HCT116 (cell line): ENCODE results near the gene TAP1. TPM values are rescaled to one million over a fixed set of nuclear protein-coding genes. Genes with fewer than 3 reads are reported as not detected.

Source experiments
- ATAC-seq: fragments of 200-7000 bp; cut with Tn5 transposase; 2 replicates; pipeline ENCODE4 v1.9.1; 2020; ENCODE audit warnings: mild to moderate bottlenecking, moderate library complexity
- BruUV-seq: library from RNA; stranded (reverse); fragments of 400-500 nt; replicated peaks from 2 replicates; lab custom pipeline; 2021; lab: Mats Ljungman, UMichigan
- CTCF ChIA-PET: fragments of 300-600 bp; sonication (Branson Sonifier 250); formaldehyde crosslinking; loops from one replicate; lab custom pipeline; 2021; ENCODE audit warnings: antibody characterized with exemption; lab: Charles Lee
- POLR2A ChIA-PET: fragments of 300-600, 350-600 bp; sonication (Branson Sonifier 250); formaldehyde crosslinking; loops from one replicate; lab custom pipeline; 2021; ENCODE audit warnings: antibody characterized with exemption; lab: Charles Lee
- RAD21 ChIA-PET, 2 experiments: fragments of 300-600 bp; sonication (Branson Sonifier 250); formaldehyde crosslinking; loops; one replicate each; lab custom pipeline; 2023; ENCODE audit warnings: low total read pairs in 2 of 2; ENCODE audit not compliant: uncharacterized antibody in 2 of 2, unreplicated experiment in 2 of 2, low non-redundant PET in 1 of 2; lab: Charles Lee
- DNase-seq: peaks from one replicate; pipeline ENCODE4 v3.0.0-alpha.2; 2010; ENCODE audit warnings: low read depth, low spot score
- H2AFZ ChIP-seq: fragments of 200-600 bp; shearing (Covaris generic), sonication (generic); 2 replicates; pipeline ENCODE4 v1.6.1; 2017; ENCODE audit warnings: low read depth, mixed run types, mixed read lengths, antibody characterized with exemption, low read length; ENCODE audit not compliant: poor library complexity, severe bottlenecking
- H3K27ac ChIP-seq: 2 replicates; pipeline ENCODE4 v1.5.1; 2012; ENCODE audit warnings: low read depth, low read length
- H3K27me3 ChIP-seq: fragments of 200-600 bp; sonication (generic); 2 replicates; pipeline ENCODE4 v1.6.1; 2016; ENCODE audit warnings: mixed run types, low read length, mixed read lengths; ENCODE audit not compliant: insufficient read depth
- H3K36me3 ChIP-seq, 2 experiments: fragments of 200-500 bp in 1 of 2; fragments of 200-600 bp in 1 of 2; sonication (Bioruptor generic) in 1 of 2; sonication (generic) in 1 of 2; 2 replicates each; pipeline versions ENCODE4 v1.5.1 to v1.6.1; 2014 to 2016; ENCODE audit warnings: low read length in 2 of 2, inconsistent platforms in 1 of 2, mixed read lengths in 1 of 2, mixed run types in 1 of 2; ENCODE audit not compliant: insufficient read depth in 2 of 2, control insufficient read depth in 1 of 2
- H3K4me1 ChIP-seq, 2 experiments: fragments of 200-600 bp in 1 of 2; sonication (generic) in 1 of 2; 2 replicates each; pipeline versions ENCODE4 v1.5.1 to v1.6.1; 2012 to 2017; ENCODE audit warnings: low read length in 2 of 2, inconsistent platforms in 1 of 2, mild to moderate bottlenecking in 1 of 2, mixed read lengths in 1 of 2, mixed run types in 1 of 2, moderate library complexity in 1 of 2; ENCODE audit not compliant: insufficient read depth in 2 of 2, control insufficient read depth in 1 of 2
- H3K4me2 ChIP-seq: fragments of 200-600 bp; sonication (generic); 2 replicates; pipeline ENCODE4 v1.6.1; 2017; ENCODE audit warnings: mixed run types, low read length, mixed read lengths
- H3K4me3 ChIP-seq, 2 experiments: fragments of 200-600 bp in 1 of 2; sonication (generic) in 1 of 2; replicated peaks in 1 of 2; 2 replicates each; pipeline ENCODE4 v1.5.1; 2011 to 2016; ENCODE audit warnings: low read length in 2 of 2, control low read depth in 1 of 2, low read depth in 1 of 2, mild to moderate bottlenecking in 1 of 2, mixed read lengths in 1 of 2, mixed run types in 1 of 2
- H3K79me2 ChIP-seq: fragments of 200-600 bp; sonication (generic); 2 replicates; pipeline ENCODE4 v1.6.1; 2017; ENCODE audit warnings: mild to moderate bottlenecking, mixed run types, low read length, moderate library complexity, mixed read lengths; ENCODE audit not compliant: insufficient read depth
- H3K9ac ChIP-seq: fragments of 200-600 bp; sonication (generic); 2 replicates; pipeline ENCODE4 v1.6.1; 2016; ENCODE audit warnings: low read length, mixed read lengths
- H3K9me2 ChIP-seq: fragments of 200-600 bp; sonication (generic), shearing (Covaris generic); 2 replicates; pipeline ENCODE4 v1.6.1; 2017; ENCODE audit warnings: mixed run types, mild to moderate bottlenecking, moderate library complexity; ENCODE audit not compliant: insufficient read depth
- H3K9me3 ChIP-seq, 2 experiments: fragments of 200-500 bp in 1 of 2; fragments of 200-600 bp in 1 of 2; sonication (Bioruptor generic) in 1 of 2; sonication (generic) in 1 of 2; 2 replicates each; pipeline ENCODE4 v1.6.1; 2014 to 2017; ENCODE audit warnings: low read length in 2 of 2, mixed read lengths in 2 of 2, inconsistent platforms in 1 of 2, low read depth in 1 of 2, mild to moderate bottlenecking in 1 of 2, mixed run types in 1 of 2, moderate library complexity in 1 of 2; ENCODE audit not compliant: control insufficient read depth in 1 of 2, insufficient read depth in 1 of 2
- H4K20me1 ChIP-seq: fragments of 200-600 bp; sonication (generic), shearing (Covaris generic); 2 replicates; pipeline ENCODE4 v1.6.1; 2017; ENCODE audit warnings: mixed run types, mild to moderate bottlenecking, moderate library complexity; ENCODE audit not compliant: insufficient read depth
- FOSL1 ChIP-seq: IDR thresholded peaks from 2 replicates; pipeline ENCODE4 v1.6.1; 2012; ENCODE audit warnings: low read depth
- JUND ChIP-seq: IDR thresholded peaks from 2 replicates; pipeline ENCODE4 v1.6.1; 2012
- RAD21 ChIP-seq: IDR thresholded peaks from 2 replicates; pipeline ENCODE4 v1.6.1; 2012; ENCODE audit warnings: low read depth, mild to moderate bottlenecking
- TCF7L2 ChIP-seq: IDR thresholded peaks from 2 replicates; pipeline ENCODE4 v1.7.0; 2011; ENCODE audit warnings: borderline replicate concordance, inconsistent platforms; ENCODE audit not compliant: insufficient read depth, insufficient read length; ENCODE audit errors: extremely low read depth
- intact Hi-C: fragments of 100-400 bp; cut with micrococcal nuclease; formaldehyde crosslinking; loops from 2 replicates; pipeline ENCODE4 v1.10.0; 2022
- total RNA-seq: library from RNA; stranded (reverse); gene quantifications from one replicate; pipeline ENCODE4 v1.2.1, GENCODE V29; 2021; ENCODE audit not compliant: unreplicated experiment

Gene TAP1
- total RNA-seq, 1 experiment from 2014 or later, result 32.2 TPM

DNA sequence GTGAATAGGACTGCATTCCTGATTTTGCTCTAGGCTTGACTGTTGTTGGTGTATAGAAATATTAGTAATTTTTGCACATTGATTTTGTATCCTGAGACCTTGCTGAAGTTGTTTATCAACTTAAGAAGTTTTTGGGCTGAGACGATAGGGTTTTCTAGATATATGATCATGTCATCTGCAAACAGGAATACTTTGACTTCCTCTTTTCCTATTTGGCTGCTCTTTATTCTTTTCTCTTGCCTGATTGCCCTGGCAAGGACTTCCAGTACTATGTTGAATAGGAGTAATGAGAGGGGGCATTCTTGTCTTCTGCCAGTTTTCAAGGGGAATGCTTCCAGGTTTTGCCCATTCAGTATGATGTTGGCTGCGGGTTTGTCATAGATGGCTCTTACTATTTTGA, 50.1 kb downstream of the TAP1 start:
- CTCF ChIA-PET, result interaction anchor here (1.6 kb wide), 1 partner anchor 65 kb away, joined by 5 read pairs; no protein-coding TSS in a partner anchor
- ATAC-seq, result no peak
- Histone ChIP-seq H3K79me2 (no peaks in the 10 kb centered on the region), H3K4me1 (no peaks in the 10 kb centered on the region)
- TF ChIP-seq JUND (no peak), FOSL1 (no peak)
- TF ChIP-seq, all 23 proteins: peak for 0
- no peak overlapping the region for H3K9ac ChIP-seq
- ChIA-PET POLR2A (no interaction called here), RAD21 (no interaction called here)
- no peaks in the 10 kb centered on the region for H3K9me2 ChIP-seq
- no TSS peak for BruUV-seq
- no peaks in the 10 kb centered on the region for H3K36me3 ChIP-seq
- H2AFZ ChIP-seq, result no peak overlapping the region
- peaks cover 71% of the 10 kb centered on the region for H3K27me3 ChIP-seq
- H3K27ac ChIP-seq, result no peak overlapping the region
- DNase-seq, result no peak
- H3K9me3 ChIP-seq, result no peaks in the 10 kb centered on the region
- no peak overlapping the region for H3K4me2 ChIP-seq
- intact Hi-C loops, result no loop called here
- H3K4me3 ChIP-seq, result no peak overlapping the region
- no peaks in the 10 kb centered on the region for H4K20me1 ChIP-seq

DNA sequence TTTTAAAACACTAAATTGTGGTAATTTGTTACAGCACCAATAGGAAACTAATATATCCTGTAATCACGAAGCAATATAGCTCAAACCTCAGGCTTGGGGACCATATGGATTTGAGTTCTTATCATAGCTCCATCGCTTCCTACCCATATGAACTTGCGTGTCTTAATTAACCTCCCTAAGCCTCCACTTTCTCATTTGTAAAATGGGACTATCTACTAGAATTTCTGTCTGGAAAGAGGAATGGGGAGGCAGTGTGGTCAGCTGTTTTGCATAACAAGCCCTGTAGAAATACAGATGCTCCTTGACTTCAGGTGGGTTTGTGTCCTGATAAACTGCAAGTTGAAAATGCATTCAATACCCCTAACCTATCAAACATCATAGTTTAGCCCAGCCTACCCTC, 53.8 kb downstream of the TAP1 start:
- POLR2A ChIA-PET, result interaction anchor here (0.8 kb wide), 1 partner anchor 544 kb away, joined by 3 read pairs; no protein-coding TSS in a partner anchor
- peaks cover 0 to 5% of the 10 kb centered on the region in 2 experiments; a peak in 1 of 4 replicates for H3K4me1 ChIP-seq
- ATAC-seq, result no peak
- H3K9ac ChIP-seq, result no peak overlapping the region
- H3K36me3 ChIP-seq, result no peaks in the 10 kb centered on the region
- no peak overlapping the region for H3K4me2 ChIP-seq
- H3K79me2 ChIP-seq, result no peaks in the 10 kb centered on the region
- CTCF ChIA-PET, result interaction anchor here (0.9 to 2.0 kb wide), 3 partner anchors 17 to 108 kb away, joined by 3 to 9 read pairs (median 3); no protein-coding TSS in a partner anchor
- no peak overlapping the region for H2AFZ ChIP-seq
- BruUV-seq, result no TSS peak
- no peak overlapping the region for H3K4me3 ChIP-seq
- RAD21 ChIA-PET, result interaction anchor here (0.6 to 1.1 kb wide), 2 partner anchors 39 to 69 kb away, joined by 3 read pairs; partner anchors contain the start of gene TAP2 (in 1 of the 2)
- intact Hi-C loops, result loop anchor here (5.0 kb wide), 1 partner anchor 1027 kb away; no protein-coding TSS in a partner anchor
- H3K27me3 ChIP-seq, result peaks cover 56% of the 10 kb centered on the region
- no peaks in the 10 kb centered on the region for H4K20me1 ChIP-seq
- H3K27ac ChIP-seq, result no peak overlapping the region
- TF ChIP-seq RAD21 (no peak), TCF7L2 (no peak)
- no peaks in the 10 kb centered on the region for H3K9me2 ChIP-seq
- no peak for DNase-seq
- no peaks in the 10 kb centered on the region for H3K9me3 ChIP-seq
